HepG2 (cell line): ENCODE results near the gene PTGES3. TPM values are rescaled to one million over a fixed set of nuclear protein-coding genes. Genes with fewer than 3 reads are reported as not detected.

ENCODE experiments used
- ATM ChIP-seq: fragments of 450-650 bp; IDR thresholded peaks from 2 replicates; pipeline ENCODE4 v1.7.1; 2017; ENCODE audit warnings: mild to moderate bottlenecking, borderline replicate concordance
- FOXM1 ChIP-seq: sonication (generic); formaldehyde crosslinking; IDR thresholded peaks from 2 replicates; pipeline ENCODE4 v1.5.0; 2020; ENCODE audit warnings: missing genetic modification reagents
- ISL2 ChIP-seq: sonication (generic); formaldehyde crosslinking; IDR thresholded peaks from 2 replicates; pipeline ENCODE4 v1.5.0; 2020; ENCODE audit warnings: missing genetic modification reagents
- KDM1A ChIP-seq: IDR thresholded peaks from 2 replicates; pipeline ENCODE4 v1.6.1; 2016; ENCODE audit warnings: missing compliant biosample characterization
- KDM5B ChIP-seq: sonication (generic); formaldehyde crosslinking; IDR thresholded peaks from 2 replicates; pipeline ENCODE4 v1.4.0; 2020; ENCODE audit warnings: missing genetic modification reagents, mild to moderate bottlenecking, borderline replicate concordance
- KLF15 ChIP-seq: sonication (generic); formaldehyde crosslinking; IDR thresholded peaks from 2 replicates; pipeline ENCODE4 v1.8.1; 2023; ENCODE audit warnings: borderline replicate concordance, mild to moderate bottlenecking, inconsistent platforms, missing genetic modification reagents, mixed read lengths
- MED1 ChIP-seq: sonication (generic); formaldehyde crosslinking; IDR thresholded peaks from 2 replicates; pipeline ENCODE4 v1.4.0; 2020; ENCODE audit warnings: missing genetic modification reagents
- NR2C2 ChIP-seq: sonication (generic); formaldehyde crosslinking; IDR thresholded peaks from 2 replicates; pipeline ENCODE4 v1.4.0; 2020; ENCODE audit warnings: missing genetic modification reagents, mild to moderate bottlenecking, moderate library complexity, borderline replicate concordance
- PAX8 ChIP-seq: sonication (generic); formaldehyde crosslinking; IDR thresholded peaks from 2 replicates; pipeline ENCODE4 v1.8.0; 2022; ENCODE audit warnings: mild to moderate bottlenecking, missing genetic modification reagents, borderline replicate concordance
- PRMT3 ChIP-seq: sonication (generic); formaldehyde crosslinking; IDR thresholded peaks from 2 replicates; pipeline ENCODE4 v1.8.1; 2022; ENCODE audit warnings: low read depth, mild to moderate bottlenecking, moderate library complexity, missing genetic modification reagents, borderline replicate concordance
- SIN3B ChIP-seq: fragments of 150-350 bp; IDR thresholded peaks from 2 replicates; pipeline ENCODE4 v1.6.1; 2014; ENCODE audit warnings: low read length
- ZC3H4 ChIP-seq: sonication (generic); formaldehyde crosslinking; IDR thresholded peaks from 2 replicates; pipeline ENCODE4 v1.4.0; 2020; ENCODE audit warnings: missing genetic modification reagents, borderline replicate concordance
- ZNF180 ChIP-seq: sonication (generic); formaldehyde crosslinking; IDR thresholded peaks from 2 replicates; pipeline ENCODE4 v1.4.0; 2020; ENCODE audit warnings: low read depth, missing genetic modification reagents, borderline replicate concordance
- ZNF33A ChIP-seq: sonication (generic); formaldehyde crosslinking; IDR thresholded peaks from 2 replicates; pipeline ENCODE4 v1.5.1; 2020; ENCODE audit warnings: missing genetic modification reagents, mild to moderate bottlenecking, moderate library complexity, borderline replicate concordance
- ZNF562 ChIP-seq: sonication (generic); formaldehyde crosslinking; IDR thresholded peaks from 2 replicates; pipeline ENCODE4 v1.8.0; 2022; ENCODE audit warnings: missing genetic modification reagents, borderline replicate concordance
- ZSCAN25 ChIP-seq: sonication (generic); formaldehyde crosslinking; IDR thresholded peaks from 2 replicates; pipeline ENCODE4 v1.8.0; 2022; ENCODE audit warnings: mild to moderate bottlenecking, missing genetic modification reagents
- ZSCAN31 ChIP-seq: sonication (generic); formaldehyde crosslinking; IDR thresholded peaks from 2 replicates; pipeline ENCODE4 v1.5.0; 2020; ENCODE audit warnings: low read depth, mild to moderate bottlenecking, missing genetic modification reagents
- polyA plus RNA-seq, 8 experiments: library from polyadenylated mRNA; depleted of rRNA in 3 of 8; stranded (reverse) in 7 of 8; unstranded in 1 of 8; fragments of >200 nt; fragmentation: Illumina TruSeq in 4 of 8; extraction: Trizol in 4 of 8; gene quantifications; 2 replicates each; pipeline versions ENCODE4 v1.2.1 to v1.2.3, GENCODE V29; 2011 to 2016; ENCODE audit warnings: low read depth in 4 of 8, missing spikeins in 1 of 8, mixed read lengths in 1 of 8; ENCODE audit not compliant: insufficient read depth in 1 of 8
- total RNA-seq, 5 experiments: library from RNA; depleted of rRNA; stranded (reverse); fragments of >200 nt; fragmentation: Illumina TruSeq; extraction: Trizol; gene quantifications; 2 replicates each; pipeline ENCODE4 v1.2.3, GENCODE V29; 2016; ENCODE audit warnings: low read depth in 1 of 5
- TF ChIP-seq, protein P1 (sequence below): sonication (generic); formaldehyde crosslinking; IDR thresholded peaks from 2 replicates; pipeline ENCODE4 v1.4.0; 2020; ENCODE audit warnings: mild to moderate bottlenecking, missing genetic modification reagents
- TF ChIP-seq, protein P2 (sequence below): sonication (generic); formaldehyde crosslinking; IDR thresholded peaks from 2 replicates; pipeline ENCODE4 v1.4.0; 2020; ENCODE audit warnings: missing genetic modification reagents, borderline replicate concordance
- TF ChIP-seq, protein P3 (sequence below): sonication (generic); formaldehyde crosslinking; IDR thresholded peaks from 2 replicates; pipeline ENCODE4 v1.8.1; 2023; ENCODE audit warnings: mild to moderate bottlenecking, missing genetic modification reagents

The PTGES3 gene
- total and polyA plus RNA-seq, 2 of the 13 experiments (the other 11 are each of a cell fraction or from before 2014, with no cell fraction given), result 54.4 to 159 TPM

DNA sequence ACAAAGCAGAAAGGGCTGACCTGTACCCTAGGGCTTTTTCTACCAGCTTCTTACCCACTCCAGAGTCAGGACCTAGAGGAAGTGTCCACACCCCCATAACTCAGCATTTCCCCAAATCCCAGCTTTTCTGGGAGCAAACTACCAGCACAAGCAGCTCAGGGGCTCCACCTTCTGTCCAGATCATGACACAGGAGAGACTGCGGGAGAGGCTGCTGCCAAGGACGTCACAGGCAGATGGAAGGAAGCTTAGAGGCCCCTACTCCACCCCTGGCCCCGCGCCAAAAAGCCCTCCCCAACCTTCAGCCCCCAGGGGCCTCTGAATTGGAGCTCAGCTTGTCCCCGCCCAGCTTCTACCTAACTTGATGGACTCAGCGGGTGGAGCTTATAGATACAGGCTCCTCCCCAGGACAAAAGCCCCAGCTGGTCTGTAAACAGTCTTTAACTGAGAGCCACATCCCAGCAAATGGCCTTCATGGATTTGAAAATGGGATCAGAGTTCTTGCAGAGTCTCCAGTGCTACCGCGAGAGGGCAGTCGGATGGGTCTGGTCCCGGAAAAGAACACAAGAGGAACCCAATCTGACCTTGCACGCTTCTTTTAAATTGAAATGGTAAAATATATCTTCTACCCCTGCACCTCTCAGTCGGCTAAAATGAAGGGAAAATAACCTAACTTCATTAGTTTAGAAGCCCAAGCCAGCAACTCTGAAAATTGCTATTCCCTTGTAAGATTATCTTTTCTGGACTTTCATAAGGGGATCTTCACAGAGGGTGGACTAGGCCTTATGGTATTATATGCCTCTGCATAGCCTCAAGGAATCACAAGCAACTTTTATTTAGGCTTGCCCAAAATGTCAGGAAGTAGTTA, 51.2 kb downstream of the PTGES3 start (continued):
- TF ChIP-seq ZSCAN31 (CRISPR knock-in tag) (0 out of 2 replicates have a peak, but pooled peaks have one; percentile 61), PAX8 (CRISPR knock-in tag) (no peak), PRMT3 (CRISPR knock-in tag) (no peak), KDM5B (CRISPR knock-in tag) (no peak), FOXM1 (CRISPR knock-in tag) (no peak), ZNF33A (no peak), ATM (no peak), KLF15 (CRISPR knock-in tag) (no peak), NR2C2 (peak; percentile 47; the same call in 1 of the 2 replicates), ZC3H4 (CRISPR knock-in tag) (no peak), ISL2 (peak; percentile 39; the same call in 1 of the 2 replicates), ZNF562 (CRISPR knock-in tag) (no peak), KDM1A (CRISPR knock-in tag) (no peak), MED1 (CRISPR knock-in tag) (peak; percentile 63), ZSCAN25 (CRISPR knock-in tag) (no peak), SIN3B (no peak), ZNF180 (CRISPR knock-in tag) (no peak)
- TF ChIP-seq, protein P1, sequence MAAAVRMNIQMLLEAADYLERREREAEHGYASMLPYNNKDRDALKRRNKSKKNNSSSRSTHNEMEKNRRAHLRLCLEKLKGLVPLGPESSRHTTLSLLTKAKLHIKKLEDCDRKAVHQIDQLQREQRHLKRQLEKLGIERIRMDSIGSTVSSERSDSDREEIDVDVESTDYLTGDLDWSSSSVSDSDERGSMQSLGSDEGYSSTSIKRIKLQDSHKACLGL (CRISPR knock-in tag), result no peak
- TF ChIP-seq, protein P2, sequence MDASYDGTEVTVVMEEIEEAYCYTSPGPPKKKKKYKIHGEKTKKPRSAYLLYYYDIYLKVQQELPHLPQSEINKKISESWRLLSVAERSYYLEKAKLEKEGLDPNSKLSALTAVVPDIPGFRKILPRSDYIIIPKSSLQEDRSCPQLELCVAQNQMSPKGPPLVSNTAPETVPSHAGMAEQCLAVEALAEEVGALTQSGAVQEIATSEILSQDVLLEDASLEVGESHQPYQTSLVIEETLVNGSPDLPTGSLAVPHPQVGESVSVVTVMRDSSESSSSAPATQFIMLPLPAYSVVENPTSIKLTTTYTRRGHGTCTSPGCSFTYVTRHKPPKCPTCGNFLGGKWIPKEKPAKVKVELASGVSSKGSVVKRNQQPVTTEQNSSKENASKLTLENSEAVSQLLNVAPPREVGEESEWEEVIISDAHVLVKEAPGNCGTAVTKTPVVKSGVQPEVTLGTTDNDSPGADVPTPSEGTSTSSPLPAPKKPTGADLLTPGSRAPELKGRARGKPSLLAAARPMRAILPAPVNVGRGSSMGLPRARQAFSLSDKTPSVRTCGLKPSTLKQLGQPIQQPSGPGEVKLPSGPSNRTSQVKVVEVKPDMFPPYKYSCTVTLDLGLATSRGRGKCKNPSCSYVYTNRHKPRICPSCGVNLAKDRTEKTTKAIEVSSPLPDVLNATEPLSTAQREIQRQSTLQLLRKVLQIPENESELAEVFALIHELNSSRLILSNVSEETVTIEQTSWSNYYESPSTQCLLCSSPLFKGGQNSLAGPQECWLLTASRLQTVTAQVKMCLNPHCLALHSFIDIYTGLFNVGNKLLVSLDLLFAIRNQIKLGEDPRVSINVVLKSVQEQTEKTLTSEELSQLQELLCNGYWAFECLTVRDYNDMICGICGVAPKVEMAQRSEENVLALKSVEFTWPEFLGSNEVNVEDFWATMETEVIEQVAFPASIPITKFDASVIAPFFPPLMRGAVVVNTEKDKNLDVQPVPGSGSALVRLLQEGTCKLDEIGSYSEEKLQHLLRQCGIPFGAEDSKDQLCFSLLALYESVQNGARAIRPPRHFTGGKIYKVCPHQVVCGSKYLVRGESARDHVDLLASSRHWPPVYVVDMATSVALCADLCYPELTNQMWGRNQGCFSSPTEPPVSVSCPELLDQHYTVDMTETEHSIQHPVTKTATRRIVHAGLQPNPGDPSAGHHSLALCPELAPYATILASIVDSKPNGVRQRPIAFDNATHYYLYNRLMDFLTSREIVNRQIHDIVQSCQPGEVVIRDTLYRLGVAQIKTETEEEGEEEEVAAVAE (CRISPR knock-in tag), result peak; percentile 68; the same call in 1 of the 2 replicates
- TF ChIP-seq, protein P3, sequence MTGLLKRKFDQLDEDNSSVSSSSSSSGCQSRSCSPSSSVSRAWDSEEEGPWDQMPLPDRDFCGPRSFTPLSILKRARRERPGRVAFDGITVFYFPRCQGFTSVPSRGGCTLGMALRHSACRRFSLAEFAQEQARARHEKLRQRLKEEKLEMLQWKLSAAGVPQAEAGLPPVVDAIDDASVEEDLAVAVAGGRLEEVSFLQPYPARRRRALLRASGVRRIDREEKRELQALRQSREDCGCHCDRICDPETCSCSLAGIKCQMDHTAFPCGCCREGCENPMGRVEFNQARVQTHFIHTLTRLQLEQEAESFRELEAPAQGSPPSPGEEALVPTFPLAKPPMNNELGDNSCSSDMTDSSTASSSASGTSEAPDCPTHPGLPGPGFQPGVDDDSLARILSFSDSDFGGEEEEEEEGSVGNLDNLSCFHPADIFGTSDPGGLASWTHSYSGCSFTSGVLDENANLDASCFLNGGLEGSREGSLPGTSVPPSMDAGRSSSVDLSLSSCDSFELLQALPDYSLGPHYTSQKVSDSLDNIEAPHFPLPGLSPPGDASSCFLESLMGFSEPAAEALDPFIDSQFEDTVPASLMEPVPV (CRISPR knock-in tag), result no peak
